Mammary epithelial cell (primary cell): ENCODE data around the gene LGR4.

ENCODE experiments used
- CTCF ChIP-seq, 2 donors: IDR thresholded peaks in 1 of 2; conservative IDR thresholded peaks in 1 of 2; 2 replicates each; pipeline ENCODE4 v1.5.1; 2011 to 2012; ENCODE audit warnings: inconsistent platforms in 2 of 2, low read length in 2 of 2, mild to moderate bottlenecking in 2 of 2, control low read depth in 1 of 2, low read depth in 1 of 2; ENCODE audit not compliant: insufficient read depth in 1 of 2; ENCODE audit errors: extremely low read depth in 1 of 2
- EZH2 ChIP-seq: IDR thresholded peaks from 2 replicates; pipeline ENCODE4 v1.6.1; 2012; ENCODE audit warnings: low read length, inconsistent platforms, borderline replicate concordance

DNA sequence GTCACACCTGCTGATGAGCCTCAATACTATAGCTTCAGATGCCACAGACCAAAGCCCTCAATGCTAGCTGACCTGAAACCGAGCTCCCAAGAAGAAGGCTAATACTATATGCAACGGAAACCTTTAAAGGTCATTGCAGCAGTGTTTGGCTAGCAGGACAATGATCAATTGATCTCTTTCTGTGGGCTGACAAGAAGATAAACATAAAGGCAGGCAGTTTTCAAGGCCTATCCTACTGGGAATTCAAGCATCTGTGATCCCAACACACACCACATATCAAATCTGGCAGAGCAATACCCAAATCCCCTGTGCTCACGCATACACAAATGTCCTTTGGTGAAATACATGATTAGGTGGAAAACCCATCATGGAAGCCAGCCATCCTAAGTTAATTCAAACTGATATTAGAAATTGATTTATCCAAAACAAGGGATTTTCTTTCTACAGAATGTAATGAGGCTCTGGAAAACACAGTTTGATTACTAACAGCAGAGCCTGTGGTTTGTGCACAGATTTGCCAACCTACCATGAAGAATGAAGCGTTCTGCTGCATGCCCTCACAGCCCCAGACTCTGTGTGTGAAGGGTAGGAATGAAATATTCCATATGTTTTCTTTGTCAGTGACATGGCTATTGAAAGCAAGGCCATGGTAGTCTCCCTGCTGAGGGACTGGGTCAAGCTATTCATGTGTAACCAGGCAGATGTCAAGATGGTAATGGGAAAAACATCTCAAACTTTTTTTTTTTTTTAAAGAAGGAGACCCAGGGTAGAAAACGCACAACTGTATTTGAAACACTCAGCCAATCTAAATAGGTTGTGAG, 12.2 kb downstream of the LGR4 start:
- TF ChIP-seq CTCF (conservative IDR thresholded peaks at IDR 0.05 in 1 of 2, IDR thresholded peaks at IDR 0.05 in 1 of 2; ENCODE audit: extremely low read depth in 1 of 2, insufficient read depth in 1 of 2, low read depth in 1 of 2, low read length in 2 of 2), result no peak
- no peak for TF ChIP-seq EZH2
